Transverse colon (tissue), 4 donors: ENCODE results near the gene PFKFB2. TPM values are rescaled to one million over a fixed set of nuclear protein-coding genes. Genes with fewer than 3 reads are reported as not detected.

Experiments used
- DNase-seq: peaks from one replicate; pipeline ENCODE4 v3.0.0-alpha.2; 2019
- H3K27ac ChIP-seq, 4 donors: fragments of 200-600 bp; sonication (generic); 2 replicates each; pipeline ENCODE4 v1.5.1; 2016 to 2018; ENCODE audit warnings: inconsistent platforms in 4 of 4
- H3K27me3 ChIP-seq: fragments of 200-600 bp; sonication (generic); 2 replicates; pipeline ENCODE4 v1.5.1; 2017; ENCODE audit warnings: inconsistent platforms
- H3K36me3 ChIP-seq, 4 donors: fragments of 200-600 bp; sonication (generic); 2 replicates each; pipeline ENCODE4 v1.5.1; 2017 to 2019; ENCODE audit warnings: inconsistent platforms in 4 of 4
- H3K4me1 ChIP-seq, 4 donors: fragments of 200-600 bp; sonication (generic); 2 replicates each; pipeline ENCODE4 v1.5.1; 2017 to 2020; ENCODE audit warnings: inconsistent platforms in 4 of 4
- H3K4me3 ChIP-seq, 4 donors: fragments of 200-600 bp; sonication (generic); 1 replicate in 1 of 4; 2 replicates in 3 of 4; pipeline versions ENCODE4 v1.5.1 to v1.6.1; 2017 to 2019; ENCODE audit warnings: inconsistent platforms in 4 of 4
- H3K9me3 ChIP-seq, 2 donors: fragments of 200-600 bp; sonication (generic); 2 replicates each; pipeline ENCODE4 v1.5.1; 2017 to 2019; ENCODE audit warnings: inconsistent platforms in 2 of 2
- EP300 ChIP-seq: sonication (generic); formaldehyde crosslinking; IDR thresholded peaks from one replicate; pipeline ENCODE4 v1.6.1; 2017; ENCODE audit warnings: antibody characterized with exemption, low read depth
- POLR2A ChIP-seq: fragments of 450-650 bp; IDR thresholded peaks from one replicate; pipeline ENCODE4 v1.6.1; 2016; ENCODE audit warnings: antibody characterized with exemption, mild to moderate bottlenecking, moderate library complexity
- POLR2AphosphoS5 ChIP-seq, 3 donors: sonication (generic); formaldehyde crosslinking; IDR thresholded peaks; one replicate each; pipeline ENCODE4 v1.6.1; 2016; ENCODE audit warnings: antibody characterized with exemption in 3 of 3
- WGBS, 2 donors: methylation state at CpG; one replicate each; pipeline ENCODE4 v1.1.5; 2018; ENCODE audit warnings: low coverage in 1 of 2; 5-methylcytosine and 5-hydroxymethylcytosine counted together
- in situ Hi-C, 4 donors: fragments of 200-750 bp; cut with MboI; loops; one replicate each; pipeline versions ENCODE4 v1.15.0 to v1.15.1; 2017; ENCODE audit warnings: low sequenced_read_pairs in 3 of 4, low pct_ligation_motif_present in 1 of 4, low pct_unique_long_range_greater_than_20kb in 1 of 4
- intact Hi-C: fragments of 100-400 bp; cut with DNase I; formaldehyde crosslinking; loops from one replicate; pipeline ENCODE4 v1.15.1; 2023; ENCODE audit warnings: low total_unique reads
- total RNA-seq, 4 donors: library from RNA; depleted of rRNA; stranded (reverse); fragments of >200 nt; gene quantifications; one replicate each; pipeline ENCODE4 v1.1.0, GENCODE V29; 2016
- TF ChIP-seq, protein P1 (sequence below), 5 experiments: fragments of 200-600 bp in 3 of 5; fragments of 450-650 bp in 2 of 5; sonication (generic) in 3 of 5; IDR thresholded peaks; 1 replicate in 2 of 5; 2 replicates in 3 of 5; pipeline ENCODE4 v1.5.1; 2016 to 2017; ENCODE audit warnings: antibody characterized with exemption in 5 of 5, inconsistent platforms in 3 of 5, mild to moderate bottlenecking in 2 of 5, moderate library complexity in 1 of 5

Gene PFKFB2
- total RNA-seq, 4 donors from 2014 or later = 84.2 to 155 (median 91.1) TPM

GRCh38 chr1:207024202-207025145 lies 28.6 kb upstream of the PFKFB2 start:
- no peak for DNase-seq
- Histone ChIP-seq H3K36me3 (no peaks in the 10 kb centered on the region), H3K9me3 (no peaks in the 10 kb centered on the region), H3K4me1 (peaks cover 0 to 58% (median 33%) of the 10 kb centered on the region in 4 donors), H3K4me3 (no peak overlapping the region), H3K27me3 (no peaks in the 10 kb centered on the region), H3K27ac (peak overlapping the region in 1 of 4 donors; percentile 39)
- intact Hi-C loops (no loop called here), in situ Hi-C loops (no loop called here)
- WGBS, 2 donors = 80 to 83% methylated on average over 2 to 15 of the region's 18 CpGs
- TF ChIP-seq POLR2A (no peak), EP300 (no peak), POLR2AphosphoS5 (IDR thresholded peaks at IDR 0.05) (no peak)
- TF ChIP-seq, protein P1, sequence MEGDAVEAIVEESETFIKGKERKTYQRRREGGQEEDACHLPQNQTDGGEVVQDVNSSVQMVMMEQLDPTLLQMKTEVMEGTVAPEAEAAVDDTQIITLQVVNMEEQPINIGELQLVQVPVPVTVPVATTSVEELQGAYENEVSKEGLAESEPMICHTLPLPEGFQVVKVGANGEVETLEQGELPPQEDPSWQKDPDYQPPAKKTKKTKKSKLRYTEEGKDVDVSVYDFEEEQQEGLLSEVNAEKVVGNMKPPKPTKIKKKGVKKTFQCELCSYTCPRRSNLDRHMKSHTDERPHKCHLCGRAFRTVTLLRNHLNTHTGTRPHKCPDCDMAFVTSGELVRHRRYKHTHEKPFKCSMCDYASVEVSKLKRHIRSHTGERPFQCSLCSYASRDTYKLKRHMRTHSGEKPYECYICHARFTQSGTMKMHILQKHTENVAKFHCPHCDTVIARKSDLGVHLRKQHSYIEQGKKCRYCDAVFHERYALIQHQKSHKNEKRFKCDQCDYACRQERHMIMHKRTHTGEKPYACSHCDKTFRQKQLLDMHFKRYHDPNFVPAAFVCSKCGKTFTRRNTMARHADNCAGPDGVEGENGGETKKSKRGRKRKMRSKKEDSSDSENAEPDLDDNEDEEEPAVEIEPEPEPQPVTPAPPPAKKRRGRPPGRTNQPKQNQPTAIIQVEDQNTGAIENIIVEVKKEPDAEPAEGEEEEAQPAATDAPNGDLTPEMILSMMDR (IDR thresholded peaks at IDR 0.05) = no peak

GRCh38 chr1:207025146-207025880 lies 27.8 kb upstream of the PFKFB2 start:
- intact Hi-C loops = no loop called here
- H3K36me3 ChIP-seq = no peaks in the 10 kb centered on the region
- in situ Hi-C loops = no loop called here
- H3K9me3 ChIP-seq = no peaks in the 10 kb centered on the region
- H3K4me1 ChIP-seq = peaks cover 0 to 59% (median 36%) of the 10 kb centered on the region in 4 donors
- 0 to 65% methylated on average over 1 to 5 of the region's 5 CpGs for WGBS, 2 donors
- no peaks in the 10 kb centered on the region for H3K27me3 ChIP-seq
- no peak for DNase-seq
- TF ChIP-seq, protein P1 (IDR thresholded peaks at IDR 0.05) = no peak
- no peak for TF ChIP-seq EP300
- no peak for TF ChIP-seq POLR2A
- TF ChIP-seq POLR2AphosphoS5 (IDR thresholded peaks at IDR 0.05) = no peak
- H3K4me3 ChIP-seq = no peak overlapping the region
- peak overlapping the region in 3 of 4 donors; percentile 10 to 39 (median 22) for H3K27ac ChIP-seq

- intact Hi-C loops = no loop called here
- H3K9me3 ChIP-seq = no peaks in the 10 kb centered on the region
- 53% methylated on average over 3 to 4 of the region's 4 CpGs for WGBS, 2 donors
- in situ Hi-C loops = no loop called here
- DNase-seq = no peak
- TF ChIP-seq POLR2AphosphoS5 (IDR thresholded peaks at IDR 0.05) (no peak), EP300 (no peak), POLR2A (no peak)
- TF ChIP-seq, protein P1 (IDR thresholded peaks at IDR 0.05) = no peak
- peaks cover 0 to 60% (median 37%) of the 10 kb centered on the region in 4 donors for H3K4me1 ChIP-seq
- H3K4me3 ChIP-seq = no peak overlapping the region
- peak overlapping the region in 2 of 4 donors; percentile 22 to 39 for H3K27ac ChIP-seq
- H3K27me3 ChIP-seq = no peaks in the 10 kb centered on the region
- H3K36me3 ChIP-seq = no peaks in the 10 kb centered on the region
Measured at GRCh38 chr1:207026104-207026534, 27.0 kb upstream of the PFKFB2 start.

DNA sequence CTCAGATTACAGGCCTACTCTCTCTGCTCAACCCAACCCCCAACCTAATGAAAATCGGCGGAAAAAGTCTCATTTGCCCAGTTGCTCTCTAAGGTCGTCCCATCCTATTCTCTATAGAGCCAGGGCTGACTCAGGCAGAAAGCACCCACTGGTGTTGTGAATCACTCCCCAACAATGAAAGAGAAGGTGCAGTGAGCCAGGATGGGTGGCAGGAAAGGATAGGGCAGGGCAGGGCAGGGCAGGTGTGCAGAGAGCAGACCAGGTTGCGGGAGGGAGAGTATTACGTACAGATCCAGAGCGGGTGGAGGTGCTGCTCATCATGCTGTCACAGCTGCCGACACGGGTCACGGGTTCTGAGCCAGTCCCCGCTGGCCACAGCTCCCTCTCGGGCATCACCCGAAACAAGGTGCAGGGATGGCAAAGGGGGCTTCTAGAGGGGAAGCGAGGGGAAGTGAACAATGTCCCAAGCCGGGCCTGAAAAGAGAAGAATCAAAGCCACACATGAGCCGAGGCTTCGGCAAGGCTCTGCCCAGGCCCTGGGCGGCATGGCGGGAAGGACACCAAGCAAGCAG lies 25.8 kb upstream of the PFKFB2 start:
- peak; percentile 82 for DNase-seq
- WGBS, 2 donors = 70 to 79% methylated on average over 12 to 18 of the region's 18 CpGs

More for the DNA sequence above, 25.8 kb upstream of the PFKFB2 start:
- Histone ChIP-seq H3K4me1 (peaks cover 0 to 60% (median 37%) of the 10 kb centered on the region in 4 donors), H3K9me3 (no peaks in the 10 kb centered on the region), H3K27me3 (no peaks in the 10 kb centered on the region), H3K36me3 (no peaks in the 10 kb centered on the region), H3K4me3 (no peak overlapping the region), H3K27ac (peak overlapping the region; percentile 35 to 61 (median 50))
- in situ Hi-C loops = no loop called here
- TF ChIP-seq, protein P1 (IDR thresholded peaks at IDR 0.05) = no peak
- TF ChIP-seq EP300 (no peak), POLR2A (peak; percentile 28), POLR2AphosphoS5 (IDR thresholded peaks at IDR 0.05) (peak in 2 of 3 donors; percentile 48 to 54)
- intact Hi-C loops = no loop called here
